Measurements from ENCODE around the gene SREBF2. TPM values are rescaled to one million over a fixed set of nuclear protein-coding genes. Genes with fewer than 3 reads are reported as not detected.

SREBF2 gene
- total and polyA plus RNA-seq, 2 of the 13 experiments (the other 11 are each of a cell fraction or from before 2014, with no cell fraction given) = 53.8 to 72.6 TPM

GRCh38 chr22:41905411-41906202 lies 72.7 kb downstream of the SREBF2 start:
- FAIRE-seq = no peak

GRCh38 chr22:41906822-41907221 lies 73.9 kb downstream of the SREBF2 start:
- H4K20me1 ChIP-seq (ENCODE audit: insufficient read depth, low read length) = peaks cover 31% of the 10 kb centered on the region
- H3K79me2 ChIP-seq (ENCODE audit: insufficient read depth, low read length) = no peaks in the 10 kb centered on the region
- peaks cover 13 to 37% of the 10 kb centered on the region in 2 experiments for H3K36me3 ChIP-seq (replicated peaks in 1 of 2; ENCODE audit: control insufficient read depth in 1 of 2, insufficient read depth in 2 of 2, low read length in 2 of 2)
- H3K4me1 ChIP-seq (ENCODE audit: insufficient read depth, low read length) = peaks cover 7% of the 10 kb centered on the region; the same call in 1 of the 2 replicates
- BruUV-seq (replicated peaks) = no TSS peak
- H3K9me3 ChIP-seq (ENCODE audit: low read length) = no peaks in the 10 kb centered on the region
- intact Hi-C loops (cut with micrococcal nuclease; ENCODE audit: unreplicated experiment) = no loop called here
- TF ChIP-seq RBM22 (optimal IDR thresholded peaks at IDR 0.05; ENCODE audit: low read length) (peak; percentile 9), NFAT5 (CRISPR knock-in tag; IDR thresholded peaks at IDR 0.05) (no peak)
- no peak for FAIRE-seq
- no peak overlapping the region for H2AFZ ChIP-seq (ENCODE audit: low read length)
- H3K4me2 ChIP-seq (ENCODE audit: low read depth, low read length) = no peak overlapping the region
- CTCF ChIA-PET (ENCODE audit: low intra/inter-chr PET ratio, low total read pairs) = no interaction called here
- H3K9ac ChIP-seq (ENCODE audit: insufficient read depth, low read depth, low read length) = no peak overlapping the region
- WGBS (ENCODE audit: low lambda C conversion rate) = 93% methylated on average over 4 of the region's 5 CpGs
- H3K27ac ChIP-seq (ENCODE audit: extremely low read length, insufficient read depth, low read length) = no peak overlapping the region
- POLR2A ChIA-PET = no interaction called here
- peaks cover 9 to 24% of the 10 kb centered on the region in 2 experiments; a peak in 4 of 5 replicates for H3K27me3 ChIP-seq (ENCODE audit: control insufficient read depth in 1 of 2, insufficient read depth in 2 of 2, low read length in 2 of 2)
- no peak for ATAC-seq
- in situ Hi-C loops (cut with HindIII; ENCODE audit: extremely low pct_ligation_motif_present, low pct_unique_long_range_greater_than_20kb) = no loop called here
- DNase-seq (ENCODE audit: low spot score) = no peak
- no peak overlapping the region for H3K4me3 ChIP-seq (replicated peaks in 1 of 3; ENCODE audit: insufficient read depth in 1 of 3, low read depth in 2 of 3, low read length in 3 of 3)

More at GRCh38 chr22:41905411-41906202, 72.7 kb downstream of the SREBF2 start:
- ChIA-PET POLR2A (no interaction called here), CTCF (ENCODE audit: low intra/inter-chr PET ratio, low total read pairs) (no interaction called here)
- TF ChIP-seq AGO2 (optimal IDR thresholded peaks at IDR 0.05; ENCODE audit: low read depth, low read length) (peak; percentile 12), RFX5 (IDR thresholded peaks at IDR 0.05; ENCODE audit: low read depth, low read length) (no peak)
- peaks cover 18 to 45% of the 10 kb centered on the region in 2 experiments for H3K36me3 ChIP-seq (replicated peaks in 1 of 2; ENCODE audit: control insufficient read depth in 1 of 2, insufficient read depth in 2 of 2, low read length in 2 of 2)
- H3K27me3 ChIP-seq (ENCODE audit: control insufficient read depth in 1 of 2, insufficient read depth in 2 of 2, low read length in 2 of 2) = peaks cover 2 to 12% of the 10 kb centered on the region in 2 experiments; a peak in 3 of 5 replicates
- H3K4me2 ChIP-seq (ENCODE audit: low read depth, low read length) = no peak overlapping the region
- intact Hi-C loops (cut with micrococcal nuclease; ENCODE audit: unreplicated experiment) = no loop called here
- DNase-seq (ENCODE audit: low spot score) = no peak
- H3K79me2 ChIP-seq (ENCODE audit: insufficient read depth, low read length) = no peaks in the 10 kb centered on the region
- H2AFZ ChIP-seq (ENCODE audit: low read length) = no peak overlapping the region
- 98% methylated on average over 16 of the region's 23 CpGs for WGBS (ENCODE audit: low lambda C conversion rate)
- H3K27ac ChIP-seq (ENCODE audit: extremely low read length, insufficient read depth, low read length) = no peak overlapping the region
- H3K9me3 ChIP-seq (ENCODE audit: low read length) = no peaks in the 10 kb centered on the region
- H3K4me1 ChIP-seq (ENCODE audit: insufficient read depth, low read length) = peaks cover 5% of the 10 kb centered on the region; the same call in 1 of the 2 replicates
- no peak for ATAC-seq
- peaks cover 31% of the 10 kb centered on the region for H4K20me1 ChIP-seq (ENCODE audit: insufficient read depth, low read length)
- BruUV-seq (replicated peaks) = no TSS peak
- in situ Hi-C loops (cut with HindIII; ENCODE audit: extremely low pct_ligation_motif_present, low pct_unique_long_range_greater_than_20kb) = no loop called here
- no peak overlapping the region for H3K9ac ChIP-seq (ENCODE audit: insufficient read depth, low read depth, low read length)
- H3K4me3 ChIP-seq (replicated peaks in 1 of 3; ENCODE audit: insufficient read depth in 1 of 3, low read depth in 2 of 3, low read length in 3 of 3) = no peak overlapping the region

Measured in HepG2 (cell line).